Fibroblast of mammary gland (primary cell): ENCODE results near the gene STEAP1B.
"Not testable (repeated sequence)": the region's sequence is repeated elsewhere in the genome, so short reads cannot be mapped to it uniquely, and the experiment has no call there.

ENCODE experiments used
- DNase-seq: peaks from one replicate; pipeline ENCODE4 v3.0.0-alpha.2; 2010; ENCODE audit warnings: low read depth
- H3K4me3 ChIP-seq: 2 replicates; pipeline ENCODE4 v1.5.1; 2011; ENCODE audit warnings: low read depth, mild to moderate bottlenecking, low read length, moderate library complexity; ENCODE audit not compliant: control insufficient read depth
- TF ChIP-seq, protein P1 (sequence below): conservative IDR thresholded peaks from 2 replicates; pipeline ENCODE4 v1.5.1; 2011; ENCODE audit warnings: low read depth, low read length, inconsistent platforms; ENCODE audit not compliant: control insufficient read depth, insufficient read depth

The STEAP1B gene

GRCh38 chr7:22464299-22464698 lies 35.7 kb downstream of the STEAP1B start:
- no peak overlapping the region for H3K4me3 ChIP-seq
- no peak for DNase-seq
- TF ChIP-seq, protein P1, sequence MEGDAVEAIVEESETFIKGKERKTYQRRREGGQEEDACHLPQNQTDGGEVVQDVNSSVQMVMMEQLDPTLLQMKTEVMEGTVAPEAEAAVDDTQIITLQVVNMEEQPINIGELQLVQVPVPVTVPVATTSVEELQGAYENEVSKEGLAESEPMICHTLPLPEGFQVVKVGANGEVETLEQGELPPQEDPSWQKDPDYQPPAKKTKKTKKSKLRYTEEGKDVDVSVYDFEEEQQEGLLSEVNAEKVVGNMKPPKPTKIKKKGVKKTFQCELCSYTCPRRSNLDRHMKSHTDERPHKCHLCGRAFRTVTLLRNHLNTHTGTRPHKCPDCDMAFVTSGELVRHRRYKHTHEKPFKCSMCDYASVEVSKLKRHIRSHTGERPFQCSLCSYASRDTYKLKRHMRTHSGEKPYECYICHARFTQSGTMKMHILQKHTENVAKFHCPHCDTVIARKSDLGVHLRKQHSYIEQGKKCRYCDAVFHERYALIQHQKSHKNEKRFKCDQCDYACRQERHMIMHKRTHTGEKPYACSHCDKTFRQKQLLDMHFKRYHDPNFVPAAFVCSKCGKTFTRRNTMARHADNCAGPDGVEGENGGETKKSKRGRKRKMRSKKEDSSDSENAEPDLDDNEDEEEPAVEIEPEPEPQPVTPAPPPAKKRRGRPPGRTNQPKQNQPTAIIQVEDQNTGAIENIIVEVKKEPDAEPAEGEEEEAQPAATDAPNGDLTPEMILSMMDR, result no peak

DNA sequence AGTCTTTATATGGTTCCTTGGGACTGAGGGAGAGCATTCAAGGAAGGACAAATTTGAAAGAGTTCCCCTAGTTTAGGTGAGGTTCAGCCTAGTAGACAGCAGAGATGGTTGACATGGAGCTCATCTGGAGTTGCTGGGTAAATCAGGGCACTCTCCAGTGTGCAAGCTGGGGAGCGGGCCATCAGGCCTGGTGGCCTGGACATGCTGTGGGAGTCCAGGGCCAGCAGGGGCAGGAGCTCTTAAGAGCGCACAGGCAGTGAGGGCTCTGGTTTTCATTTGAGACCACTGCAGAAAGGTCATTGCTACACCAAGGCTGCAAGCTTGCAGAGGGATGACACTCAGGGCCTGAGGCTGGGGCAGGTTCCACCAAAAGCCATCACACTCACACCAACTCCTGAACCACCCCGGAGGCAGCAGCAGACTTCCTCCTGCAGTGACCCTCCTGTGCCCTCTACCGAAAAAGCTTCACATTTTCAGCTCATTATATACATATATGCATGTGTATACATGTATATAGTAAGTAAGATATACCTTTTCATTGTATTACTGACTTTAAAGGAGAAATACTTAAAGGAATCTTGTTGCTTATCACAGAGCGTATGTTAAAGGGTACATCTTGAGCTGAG lies 39.5 kb downstream of the STEAP1B start:
- no peak for DNase-seq
- TF ChIP-seq, protein P1, result no peak
- no peak overlapping the region for H3K4me3 ChIP-seq

DNA sequence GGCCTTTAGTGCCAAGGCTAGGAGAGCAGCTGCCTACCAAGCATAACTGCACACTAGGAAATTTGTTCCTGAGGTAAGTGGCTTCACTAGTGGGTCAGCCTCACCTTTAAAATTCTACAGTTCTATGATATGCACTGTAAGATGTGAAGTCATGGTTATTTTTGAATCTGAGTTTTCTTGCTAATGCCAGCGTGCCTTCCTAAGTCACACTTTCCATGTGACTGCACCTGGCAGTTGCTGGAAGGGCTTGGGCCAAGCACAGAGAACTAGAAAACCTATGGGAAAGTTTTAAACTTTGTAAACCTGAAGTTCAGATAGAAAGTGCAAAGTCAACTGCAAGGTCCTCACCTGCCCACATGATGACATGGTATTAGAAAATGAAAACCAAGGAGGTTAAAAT lies 42.5 kb downstream of the STEAP1B start:
- TF ChIP-seq, protein P1, result no peak
- DNase-seq, result no peak

DNA sequence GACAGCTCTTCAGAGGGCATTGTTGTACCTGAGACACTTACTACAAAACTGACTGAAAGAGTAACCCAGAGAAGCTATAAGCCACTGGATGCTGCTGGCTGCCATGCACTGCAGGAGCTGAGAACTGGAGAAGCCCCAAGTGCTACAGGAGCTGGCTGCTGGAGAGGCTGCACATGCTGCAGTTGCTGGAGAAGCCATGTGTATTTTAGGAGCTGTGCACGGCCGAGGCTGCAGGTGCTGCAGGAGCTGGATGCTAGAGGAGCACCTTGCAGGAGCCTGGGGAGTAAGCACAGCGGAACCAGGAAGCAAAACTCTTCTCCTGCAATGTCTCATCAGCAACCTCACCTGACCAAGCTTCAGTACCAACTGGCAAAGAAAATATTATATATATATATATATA lies 45.5 kb downstream of the STEAP1B start:
- DNase-seq, result no peak
- TF ChIP-seq, protein P1, result no peak

More for the DNA sequence above, 42.5 kb downstream of the STEAP1B start:
- H3K4me3 ChIP-seq, result no peak overlapping the region

DNA sequence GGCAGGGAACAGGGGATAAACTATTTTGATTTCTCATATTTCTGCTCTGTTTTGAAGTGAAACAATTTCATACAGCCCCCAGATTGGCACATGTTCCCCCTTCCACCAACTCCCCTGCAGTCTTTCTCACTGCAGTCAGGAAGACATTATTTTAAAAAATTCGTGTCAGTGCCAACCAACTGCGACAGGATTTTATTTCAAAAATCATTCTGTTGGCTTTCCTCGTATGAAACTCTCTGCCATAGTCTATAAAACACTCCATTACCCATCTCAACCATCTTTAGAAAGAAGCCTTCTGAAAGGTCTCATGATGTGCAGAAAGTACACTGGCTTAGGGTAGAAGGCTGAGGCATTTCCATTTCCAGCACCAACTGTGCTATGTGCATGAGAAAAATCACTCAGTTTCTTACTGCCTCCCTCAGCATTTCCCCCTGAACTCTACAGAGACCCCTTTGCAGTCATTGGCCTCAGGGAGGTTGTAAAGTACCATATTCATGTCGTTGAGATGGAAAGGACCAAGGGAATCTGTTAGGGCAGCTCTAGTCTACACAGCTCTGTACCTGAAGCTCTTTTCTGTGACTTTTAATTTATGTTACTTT lies 46.9 kb downstream of the STEAP1B start:
- TF ChIP-seq, protein P1, result no peak
- DNase-seq, result no peak
- H3K4me3 ChIP-seq, result no peak overlapping the region

More for the DNA sequence above, 45.5 kb downstream of the STEAP1B start:
- no peak overlapping the region for H3K4me3 ChIP-seq

- DNase-seq, result peak; percentile 38
- TF ChIP-seq, protein P1, result peak; percentile 79
- H3K4me3 ChIP-seq, result peak overlapping the region; percentile 28
Observed at GRCh38 chr7:22452142-22452959, 47.6 kb downstream of the STEAP1B start.

- not testable (repeated sequence) for H3K4me3 ChIP-seq, DNase-seq
Observed at GRCh38 chr7:22450013-22450412, 50.0 kb downstream of the STEAP1B start.
